Lung (tissue), 12 donors: ENCODE data around the gene SMARCD1. TPM values are rescaled to one million over a fixed set of nuclear protein-coding genes. Genes with fewer than 3 reads are reported as not detected.

Experiments
- ATAC-seq: fragments of 200-7000 bp; cut with Tn5 transposase; one replicate; pipeline ENCODE4 v1.9.1; 2020; ENCODE audit warnings: moderate number of reproducible peaks; ENCODE audit not compliant: insufficient read depth, low FRiP score
- DNase-seq, 3 donors: peaks; one replicate each; pipeline ENCODE4 v3.0.0-alpha.2; 2013 to 2017
- H3K27ac ChIP-seq, 2 donors: one replicate each; pipeline ENCODE4 v1.5.1; 2013; ENCODE audit warnings: mild to moderate bottlenecking in 2 of 2, moderate library complexity in 2 of 2, control low read depth in 1 of 2, inconsistent platforms in 1 of 2, low read depth in 1 of 2, low read length in 1 of 2
- H3K27me3 ChIP-seq, 3 donors: one replicate each; pipeline ENCODE4 v1.5.1; 2013; ENCODE audit warnings: low read length in 2 of 3; ENCODE audit not compliant: control insufficient read depth in 3 of 3, insufficient read depth in 3 of 3
- H3K36me3 ChIP-seq, 4 donors: one replicate each; pipeline ENCODE4 v1.5.1; 2013; ENCODE audit warnings: low read length in 4 of 4, mild to moderate bottlenecking in 1 of 4, moderate library complexity in 1 of 4; ENCODE audit not compliant: control insufficient read depth in 4 of 4, insufficient read depth in 4 of 4
- H3K4me1 ChIP-seq, 5 donors: one replicate each; pipeline ENCODE4 v1.5.1; 2013; ENCODE audit warnings: low read length in 5 of 5, mild to moderate bottlenecking in 2 of 5, moderate library complexity in 1 of 5; ENCODE audit not compliant: control insufficient read depth in 5 of 5, insufficient read depth in 5 of 5
- H3K4me3 ChIP-seq: one replicate; pipeline ENCODE4 v1.5.1; 2013; ENCODE audit warnings: mild to moderate bottlenecking, control low read depth, moderate library complexity
- H3K9ac ChIP-seq, 2 donors: one replicate each; pipeline ENCODE4 v1.5.1; 2013; ENCODE audit warnings: low read length in 2 of 2, control low read depth in 1 of 2; ENCODE audit not compliant: insufficient read depth in 1 of 2
- H3K9me3 ChIP-seq, 4 donors: one replicate each; pipeline ENCODE4 v1.5.1; 2013; ENCODE audit warnings: low read length in 3 of 4, mild to moderate bottlenecking in 1 of 4, moderate library complexity in 1 of 4; ENCODE audit not compliant: control insufficient read depth in 4 of 4, insufficient read depth in 3 of 4
- WGBS, 2 donors: extraction: QIAGEN DNeasy Blood & Tissue Kit; methylation state at CpG; one replicate each; pipeline ENCODE4 v1.1.7; 2013; 5-methylcytosine and 5-hydroxymethylcytosine counted together
- polyA plus RNA-seq, 2 donors: library from polyadenylated mRNA; stranded (reverse); fragments of 200-250 nt; gene quantifications; one replicate each; pipeline ENCODE4 v1.2.1, GENCODE V29; 2013
- total RNA-seq, 2 donors: library from RNA; depleted of rRNA in 1 of 2; stranded (reverse); fragments of >200 nt in 1 of 2; gene quantifications; one replicate each; pipeline ENCODE4 v1.2.1, GENCODE V29; 2014 to 2021
- TF ChIP-seq, protein P1 (sequence below): IDR thresholded peaks from 2 replicates; pipeline ENCODE4 v1.5.1; 2012; ENCODE audit warnings: mild to moderate bottlenecking; ENCODE audit errors: control extremely low read depth, extremely low read depth
- donor health status: control.
- donor health status: control.
- donor health status: Bipolar disorder and iron deficiency.
- donor health status: healthy.
- donor health status: DM: yes; HTN: yes; CAD: no.

Gene SMARCD1
- total and polyA plus RNA-seq, 4 donors = 11.9 to 58.8 (median 41.6) TPM

- WGBS, 2 donors = 54 to 77% methylated on average over 2 of the region's 2 CpGs
- no peak overlapping the region for H3K9ac ChIP-seq
- H3K4me1 ChIP-seq = peaks cover 0 to 2% (median 2%) of the 10 kb centered on the region in 5 donors
- no peak overlapping the region for H3K4me3 ChIP-seq
- TF ChIP-seq, protein P1, sequence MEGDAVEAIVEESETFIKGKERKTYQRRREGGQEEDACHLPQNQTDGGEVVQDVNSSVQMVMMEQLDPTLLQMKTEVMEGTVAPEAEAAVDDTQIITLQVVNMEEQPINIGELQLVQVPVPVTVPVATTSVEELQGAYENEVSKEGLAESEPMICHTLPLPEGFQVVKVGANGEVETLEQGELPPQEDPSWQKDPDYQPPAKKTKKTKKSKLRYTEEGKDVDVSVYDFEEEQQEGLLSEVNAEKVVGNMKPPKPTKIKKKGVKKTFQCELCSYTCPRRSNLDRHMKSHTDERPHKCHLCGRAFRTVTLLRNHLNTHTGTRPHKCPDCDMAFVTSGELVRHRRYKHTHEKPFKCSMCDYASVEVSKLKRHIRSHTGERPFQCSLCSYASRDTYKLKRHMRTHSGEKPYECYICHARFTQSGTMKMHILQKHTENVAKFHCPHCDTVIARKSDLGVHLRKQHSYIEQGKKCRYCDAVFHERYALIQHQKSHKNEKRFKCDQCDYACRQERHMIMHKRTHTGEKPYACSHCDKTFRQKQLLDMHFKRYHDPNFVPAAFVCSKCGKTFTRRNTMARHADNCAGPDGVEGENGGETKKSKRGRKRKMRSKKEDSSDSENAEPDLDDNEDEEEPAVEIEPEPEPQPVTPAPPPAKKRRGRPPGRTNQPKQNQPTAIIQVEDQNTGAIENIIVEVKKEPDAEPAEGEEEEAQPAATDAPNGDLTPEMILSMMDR = peak; percentile 11
- H3K27me3 ChIP-seq = no peaks in the 10 kb centered on the region
- DNase-seq (peak in 2 of 3 donors; percentile 15 to 47), ATAC-seq (no peak)
- no peaks in the 10 kb centered on the region for H3K9me3 ChIP-seq
- H3K36me3 ChIP-seq = peaks cover 26 to 62% (median 28%) of the 10 kb centered on the region in 4 donors
- H3K27ac ChIP-seq = no peak overlapping the region
These were observed 47.5 kb downstream of the SMARCD1 start for GRCh38 chr12:50132505-50133135.

DNA sequence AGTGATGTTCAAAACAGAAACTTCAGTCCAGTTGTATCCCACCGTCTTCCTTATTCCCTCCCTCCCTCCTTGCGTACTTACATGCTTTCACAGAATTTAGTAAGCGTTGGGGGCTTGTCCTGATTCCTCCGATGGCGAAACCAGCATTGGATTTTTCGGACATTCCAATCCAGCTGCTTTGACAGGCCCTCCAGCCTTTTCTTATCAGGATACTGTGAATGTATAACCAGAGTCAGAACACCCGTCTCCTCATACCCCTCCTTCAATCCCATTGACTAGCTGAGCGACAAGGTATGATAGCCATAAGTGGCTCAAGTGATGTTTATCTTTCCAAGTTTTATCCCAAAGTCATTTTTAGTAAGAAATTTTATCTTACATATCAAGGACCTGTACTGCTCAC is 57.9 kb downstream of the SMARCD1 start:
- DNase-seq (peak in 1 of 3 donors; percentile 8), ATAC-seq (no peak)
- no peaks in the 10 kb centered on the region for H3K27me3 ChIP-seq
- H3K9me3 ChIP-seq = no peaks in the 10 kb centered on the region
- TF ChIP-seq, protein P1 = no peak
- no peak overlapping the region for H3K27ac ChIP-seq
- H3K36me3 ChIP-seq = peaks cover 5 to 20% (median 8%) of the 10 kb centered on the region in 4 donors
- 74 to 92% methylated on average over 8 of the region's 8 CpGs for WGBS, 2 donors
- H3K9ac ChIP-seq = no peak overlapping the region
- peaks cover 0 to 3% (median 0%) of the 10 kb centered on the region in 5 donors for H3K4me1 ChIP-seq
- H3K4me3 ChIP-seq = no peak overlapping the region

- no peak overlapping the region for H3K9ac ChIP-seq
- TF ChIP-seq, protein P1 = no peak
- H3K4me3 ChIP-seq = no peak overlapping the region
- peaks cover 3 to 11% (median 6%) of the 10 kb centered on the region in 4 donors for H3K36me3 ChIP-seq
- WGBS, 2 donors = 81 to 93% methylated on average over 2 of the region's 2 CpGs
- peaks cover 0 to 3% (median 0%) of the 10 kb centered on the region in 5 donors for H3K4me1 ChIP-seq
- H3K9me3 ChIP-seq = no peaks in the 10 kb centered on the region
- ATAC-seq = no peak
- H3K27me3 ChIP-seq = no peaks in the 10 kb centered on the region
- no peak overlapping the region for H3K27ac ChIP-seq
- DNase-seq = no peak
These were observed 60.3 kb downstream of the SMARCD1 start for GRCh38 chr12:50145439-50145838.
